ENCODE results near the gene RCAN2.

RCAN2 gene

DNA sequence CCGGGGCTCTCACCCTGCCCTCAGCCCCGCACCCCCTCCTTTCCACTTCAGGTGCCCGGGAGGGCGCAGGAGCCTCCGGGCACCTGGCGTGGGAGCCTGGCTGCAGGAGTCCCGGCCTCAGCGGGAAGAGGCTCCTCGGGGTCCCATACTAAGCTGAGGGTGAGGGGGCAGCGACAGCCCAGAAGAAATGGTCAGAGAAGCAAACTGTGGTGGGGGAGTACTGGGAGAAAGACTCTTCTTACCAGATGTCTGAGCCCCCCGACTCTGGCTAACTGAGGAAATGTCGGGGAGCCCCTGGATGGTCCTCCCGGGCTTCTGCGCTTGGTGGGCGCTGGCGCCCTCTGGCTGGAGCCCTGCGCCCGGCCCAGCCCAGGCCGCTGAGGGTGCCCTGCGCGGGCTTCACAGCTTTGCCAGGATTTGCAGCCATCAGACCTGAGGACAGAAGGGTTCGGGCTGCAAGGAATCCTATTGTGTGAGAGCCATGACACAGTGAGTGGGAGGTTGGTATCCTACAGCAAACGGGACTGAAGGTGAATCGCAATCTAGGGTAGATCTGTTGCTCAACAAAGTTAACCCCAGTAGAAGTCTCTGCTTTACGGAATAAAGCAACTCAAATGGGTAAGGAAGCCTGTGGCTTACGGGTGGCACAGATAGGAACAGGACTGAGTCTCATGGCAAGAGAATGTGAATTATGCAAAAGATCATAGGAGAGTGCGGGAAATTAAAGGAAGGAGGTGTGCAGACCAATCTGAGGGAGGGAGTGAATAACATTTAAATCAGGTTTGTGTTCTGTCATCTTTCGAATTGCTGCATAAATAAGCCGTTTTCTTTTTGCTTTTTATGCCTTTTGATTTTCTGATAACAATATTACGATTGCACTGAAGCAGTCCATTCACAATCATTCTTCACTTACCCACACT is 639 bp upstream of the RCAN2 start:
- no peak for DNase-seq (ENCODE audit: low read depth)

DNA sequence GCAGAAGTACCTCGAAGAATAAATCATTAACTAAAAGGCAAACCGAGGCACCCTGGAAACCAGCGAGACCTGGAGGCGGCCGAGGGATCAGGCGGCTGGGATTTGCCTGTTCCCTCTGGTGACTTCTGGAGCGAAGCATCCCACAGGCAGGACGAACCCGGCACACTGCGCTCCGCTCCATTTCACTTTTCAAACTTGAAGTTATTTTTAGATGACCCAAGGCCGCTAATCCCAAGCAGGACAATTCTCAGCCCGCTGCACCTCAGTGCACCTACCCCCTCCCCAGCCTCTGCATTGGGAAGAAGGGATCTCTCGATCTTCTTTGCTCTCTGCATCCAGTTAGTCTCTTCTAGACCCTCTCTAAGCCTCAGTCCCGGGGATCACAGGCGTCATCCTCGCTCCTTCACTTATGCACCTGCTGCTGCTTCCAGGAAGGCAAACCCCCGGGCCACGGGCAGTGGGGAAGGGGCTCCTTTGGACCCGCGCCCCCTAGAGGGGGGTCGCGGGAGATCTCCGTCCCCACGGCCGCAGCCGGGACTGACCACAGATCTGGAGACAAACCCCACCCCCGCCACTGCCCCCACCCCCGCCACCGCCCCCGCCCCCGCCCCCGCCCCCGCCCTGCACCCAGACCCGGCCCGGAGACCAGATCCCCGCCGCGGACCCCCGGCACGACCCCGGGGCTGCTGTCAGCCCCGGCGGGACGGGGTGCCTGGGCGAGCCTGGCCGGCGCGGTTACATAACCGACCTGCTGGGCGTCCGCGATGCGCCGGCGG is 636 bp downstream of the RCAN2 start:
- DNase-seq (ENCODE audit: low read depth): no peak

DNA sequence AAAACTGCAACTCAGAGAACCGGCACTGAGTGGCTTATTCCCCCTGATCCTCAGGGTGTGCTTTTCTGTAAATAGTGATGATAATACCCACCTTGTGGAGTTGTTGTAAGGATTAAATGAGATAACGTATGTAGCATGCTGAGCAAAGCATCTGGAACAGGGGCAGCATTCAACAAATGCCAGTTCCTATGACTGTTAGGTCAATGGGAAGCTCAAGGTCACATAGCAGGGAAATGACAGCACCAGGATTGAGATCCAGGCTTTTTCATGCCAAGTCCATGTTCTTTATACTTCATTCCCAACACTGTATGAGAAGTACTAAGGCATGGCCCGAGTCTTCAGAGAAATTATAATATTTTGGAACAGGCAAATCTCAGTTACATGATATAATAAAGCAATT is 5.1 kb downstream of the RCAN2 start:
- DNase-seq (ENCODE audit: low read depth): no peak

DNA sequence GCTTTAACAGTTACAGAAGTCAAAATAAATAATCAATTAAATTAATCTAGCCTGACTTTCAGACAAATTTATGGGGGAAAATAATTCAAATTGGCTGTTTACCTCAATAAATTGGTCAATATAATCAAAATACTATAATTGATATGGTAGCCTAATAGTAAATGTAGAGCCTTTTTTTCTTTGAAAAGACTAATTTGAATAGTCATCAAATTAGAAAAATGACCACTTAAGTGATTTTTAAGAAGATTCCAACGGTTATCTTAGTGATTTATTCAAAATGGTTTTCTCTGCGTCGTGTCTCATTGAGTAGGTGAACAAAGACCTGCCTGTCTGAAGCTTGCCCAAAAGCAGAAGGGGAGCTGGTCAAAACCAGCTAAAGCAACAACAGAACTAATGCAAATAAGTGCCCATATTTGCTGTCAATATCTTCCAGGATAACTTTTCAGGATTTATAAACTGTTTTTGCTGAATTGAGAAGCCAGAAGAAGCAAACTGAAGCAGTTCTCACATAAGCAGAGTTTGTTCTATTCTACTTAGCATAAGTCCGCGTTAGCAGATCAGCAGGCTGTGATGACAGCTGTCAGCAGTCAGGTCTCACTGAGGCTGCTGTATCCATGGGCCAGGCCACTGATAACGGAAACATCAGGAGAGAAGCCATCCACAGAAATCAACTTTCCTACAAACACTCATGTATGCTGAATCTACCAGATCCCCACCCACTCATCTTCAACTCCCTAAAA is 7.0 kb downstream of the RCAN2 start:
- DNase-seq (ENCODE audit: low read depth): no peak

DNA sequence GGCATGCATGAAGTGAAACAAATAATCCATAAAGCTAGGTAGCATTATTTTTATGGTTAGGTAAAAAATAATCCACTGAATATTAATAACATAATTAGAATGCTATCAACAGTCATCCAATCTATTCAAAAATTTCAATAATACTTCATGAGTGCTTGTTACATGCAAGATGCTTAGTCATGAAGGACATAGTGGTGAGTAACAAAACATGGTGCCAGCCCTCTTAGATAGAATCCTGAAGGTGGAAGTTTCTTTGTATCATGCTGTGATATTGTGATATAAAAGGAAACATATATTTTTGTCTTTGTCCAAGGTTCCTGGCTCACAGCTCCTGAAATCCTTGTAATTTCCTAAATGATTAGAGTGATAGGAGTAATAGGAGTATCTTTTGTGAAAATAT is 14.9 kb downstream of the RCAN2 start:
- DNase-seq (ENCODE audit: low read depth): no peak

DNA sequence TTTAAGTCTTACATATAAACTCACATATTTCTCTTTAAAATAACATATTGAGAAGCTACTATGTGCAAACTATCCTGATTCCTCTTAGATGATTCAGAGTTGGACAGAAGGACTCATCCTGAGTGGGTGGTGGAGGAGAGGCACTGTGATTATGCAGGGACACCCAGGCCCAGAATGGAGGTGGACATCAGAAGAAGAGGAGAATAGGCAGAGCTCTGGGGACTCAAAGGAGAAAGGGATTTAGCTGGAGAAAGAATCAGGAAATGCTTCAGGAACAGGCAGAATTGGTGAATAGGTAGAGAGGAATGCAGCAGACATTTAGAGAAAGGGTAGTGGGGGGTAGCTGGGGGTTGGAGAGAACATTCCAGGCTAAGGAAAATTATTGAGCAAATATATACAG is 17.4 kb downstream of the RCAN2 start:
- DNase-seq (ENCODE audit: low read depth): no peak

DNA sequence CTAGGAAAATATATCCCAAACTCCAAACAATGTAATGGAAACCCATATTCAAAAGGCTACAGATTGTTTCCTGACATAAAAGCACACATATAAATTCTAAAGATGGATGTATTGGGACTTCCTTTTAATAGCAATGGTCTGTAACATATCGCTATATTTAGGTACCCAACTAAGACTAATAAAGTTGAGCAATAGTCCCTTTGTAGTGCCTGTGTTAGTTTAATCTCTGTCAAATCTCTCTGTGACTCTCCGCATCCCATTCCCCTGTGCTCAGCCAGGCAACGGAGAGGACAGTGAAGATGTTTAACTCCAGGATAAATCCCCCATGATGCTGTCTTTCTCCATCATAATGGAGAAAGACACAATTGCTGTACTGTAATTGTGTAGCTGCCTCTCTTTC is 19.0 kb downstream of the RCAN2 start:
- no peak for DNase-seq (ENCODE audit: low read depth)

DNA sequence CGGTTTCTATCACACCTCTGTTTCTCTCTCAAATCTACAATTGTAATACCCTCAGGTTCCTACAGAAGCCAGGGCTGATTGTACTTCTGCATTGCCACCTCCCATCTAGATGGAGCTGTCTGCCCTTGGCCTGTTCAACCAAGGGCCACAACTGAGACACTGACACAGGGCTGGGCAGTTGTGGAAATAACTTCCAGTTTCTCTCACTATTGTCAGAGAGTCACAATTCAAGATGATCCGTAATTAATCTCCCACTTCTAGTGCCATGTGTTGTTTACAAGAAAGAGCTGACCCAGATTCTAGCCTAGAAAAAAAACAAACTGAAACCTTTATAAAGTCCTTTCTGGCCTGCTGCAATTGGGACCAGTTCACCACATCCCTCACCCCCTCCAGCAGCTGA is 22.2 kb downstream of the RCAN2 start:
- DNase-seq (ENCODE audit: low read depth): no peak

DNA sequence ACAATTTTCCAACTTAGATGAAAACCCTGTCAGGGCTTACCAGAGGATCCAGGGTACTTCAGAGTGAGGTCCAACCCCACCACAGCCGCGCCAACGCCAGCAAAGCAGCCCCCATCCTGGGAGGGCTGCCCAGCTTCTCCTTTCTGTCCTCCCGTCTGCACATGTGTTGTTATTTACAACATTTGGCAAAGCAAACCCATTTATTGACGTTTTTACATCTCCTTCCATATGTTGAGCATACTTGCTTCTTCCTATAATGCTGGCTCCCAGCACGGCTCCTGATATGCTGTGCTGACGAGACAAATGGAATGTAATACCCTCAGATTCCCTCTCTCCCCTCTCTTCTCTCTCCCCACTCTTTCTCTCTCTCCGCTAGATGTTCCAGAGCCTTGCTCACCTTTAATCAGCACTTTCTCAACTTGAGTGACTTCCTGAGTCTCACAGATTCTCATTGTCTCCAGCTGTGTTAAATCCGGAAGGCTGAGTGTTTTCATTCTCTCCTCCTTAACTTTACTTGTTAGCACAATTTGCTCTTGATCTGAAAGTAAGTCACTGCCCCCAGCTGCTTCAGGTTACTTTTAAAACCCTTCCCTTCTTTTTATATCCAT is 22.7 kb downstream of the RCAN2 start:
- no peak for DNase-seq (ENCODE audit: low read depth)

DNA sequence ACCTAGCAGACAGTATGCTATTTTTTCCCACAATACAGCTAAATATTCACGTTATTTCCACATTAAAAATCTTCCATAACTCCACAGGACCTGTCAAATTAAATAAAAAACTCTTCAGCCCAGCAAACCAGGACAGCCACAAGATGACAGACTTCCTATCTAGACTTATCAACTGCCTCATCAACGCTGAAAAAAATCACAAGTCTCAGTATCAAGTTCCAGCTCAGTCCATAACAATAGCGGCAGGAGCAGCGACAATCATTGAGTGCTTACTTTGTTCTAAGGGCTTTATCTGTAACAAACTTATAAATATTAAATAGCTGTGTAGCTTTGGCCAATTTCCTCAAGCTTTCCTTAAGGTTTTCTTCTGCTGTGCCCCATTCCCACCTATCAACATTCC is 24.7 kb downstream of the RCAN2 start:
- no peak for DNase-seq (ENCODE audit: low read depth)

DNA sequence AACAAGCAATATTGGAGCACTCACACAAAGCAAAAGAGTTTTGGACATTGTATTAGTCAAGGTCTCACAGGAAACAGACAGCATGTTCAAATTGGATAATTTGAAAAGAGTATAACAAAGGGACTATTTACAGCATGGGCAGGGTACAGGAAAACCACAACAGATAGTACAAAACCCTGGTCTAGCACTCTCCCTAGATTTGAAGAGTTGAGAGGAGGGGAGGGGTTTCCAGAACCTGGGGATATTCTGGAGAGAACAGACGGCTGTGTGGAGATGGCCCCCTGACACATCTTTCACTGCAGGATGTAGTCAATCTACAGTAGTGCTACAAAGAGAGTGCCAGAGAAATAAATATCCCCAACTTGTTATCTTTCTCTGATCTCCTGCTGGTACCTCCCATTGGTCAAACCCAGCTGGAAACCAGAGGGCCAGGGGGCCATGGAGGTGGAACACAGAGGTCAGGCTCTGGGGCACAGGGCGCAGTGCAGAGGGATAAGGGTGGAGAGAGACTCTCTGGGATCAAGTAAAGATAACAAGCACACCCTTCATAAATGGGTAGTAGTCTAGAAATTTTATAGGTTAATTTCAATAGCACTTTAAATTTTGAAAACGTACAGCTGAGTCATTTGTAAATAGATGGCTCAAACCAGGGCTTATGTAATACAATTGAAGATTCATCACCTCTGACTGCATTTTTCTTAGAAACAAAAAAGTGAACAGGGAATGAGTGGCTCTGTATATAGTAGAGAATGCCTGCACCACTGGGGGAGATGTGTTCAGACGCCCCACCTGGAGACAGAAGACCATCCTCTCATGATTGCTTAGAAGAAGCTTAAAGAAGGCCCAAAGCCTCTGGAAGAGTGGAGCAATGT is 25.7 kb downstream of the RCAN2 start:
- DNase-seq (ENCODE audit: low read depth): no peak

DNA sequence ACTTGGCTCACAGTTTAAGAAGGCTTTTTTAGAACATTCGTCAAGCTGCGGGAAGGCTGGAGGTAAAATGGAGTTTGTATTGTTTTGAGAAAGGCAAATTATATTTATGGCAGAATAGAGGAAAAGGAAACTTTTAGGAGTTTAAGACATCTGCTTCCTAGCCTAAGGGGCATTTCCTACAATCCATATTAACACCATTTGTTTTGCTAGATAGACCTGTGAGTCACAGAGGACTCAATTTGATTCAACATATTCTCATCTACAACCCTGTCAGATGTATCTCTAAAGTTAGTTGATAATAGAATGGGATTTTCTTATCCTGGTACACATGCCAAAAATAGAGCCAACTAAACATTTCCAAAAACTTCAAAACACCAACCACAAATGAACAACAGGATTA is 35.0 kb downstream of the RCAN2 start:
- no peak for DNase-seq (ENCODE audit: low read depth)

DNA sequence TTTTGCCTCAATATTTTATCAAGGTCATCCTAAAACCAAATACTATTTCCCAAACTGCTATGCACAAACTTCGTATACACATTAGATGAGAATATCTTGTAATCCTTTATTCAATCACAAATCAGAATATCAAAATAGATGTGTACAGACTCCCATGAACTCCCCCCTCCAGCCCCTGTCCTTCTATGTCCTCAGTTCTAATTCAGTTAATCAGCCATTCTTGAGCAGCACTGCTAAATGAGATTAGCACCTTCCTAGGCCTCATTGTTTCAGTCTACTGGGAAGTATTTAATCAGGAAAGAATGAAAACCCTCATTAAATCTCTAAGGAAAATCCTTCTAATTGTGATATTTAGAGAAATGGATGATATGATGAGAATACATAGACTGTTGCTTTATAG is 36.6 kb downstream of the RCAN2 start:
- no peak for DNase-seq (ENCODE audit: low read depth)

DNA sequence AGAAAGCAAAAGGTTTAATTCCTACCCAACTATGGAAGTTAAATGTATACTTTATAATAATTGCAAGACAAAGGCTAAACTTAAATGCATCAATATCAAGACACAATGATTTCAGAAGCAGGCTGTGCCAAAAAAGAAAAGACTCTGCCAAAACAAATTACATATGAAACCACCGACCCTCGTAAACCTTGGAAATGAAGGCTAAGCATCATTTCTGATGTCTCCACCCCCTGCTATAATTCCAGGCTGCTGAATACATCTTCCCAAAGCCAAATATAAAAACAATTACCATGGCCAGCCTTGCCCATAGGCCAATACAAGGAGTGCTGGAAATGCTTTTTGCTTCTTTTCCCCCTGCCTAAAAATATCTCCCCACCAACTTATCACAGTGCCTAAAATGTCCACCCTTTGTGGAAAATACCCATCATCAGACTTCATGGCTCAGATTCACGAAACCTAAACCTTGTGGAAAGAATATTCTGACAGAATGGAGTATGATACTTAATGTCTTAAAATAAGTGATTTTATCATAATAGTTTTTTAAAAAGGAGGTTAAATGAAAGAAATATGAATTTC is 37.4 kb downstream of the RCAN2 start:
- DNase-seq (ENCODE audit: low read depth): no peak

DNA sequence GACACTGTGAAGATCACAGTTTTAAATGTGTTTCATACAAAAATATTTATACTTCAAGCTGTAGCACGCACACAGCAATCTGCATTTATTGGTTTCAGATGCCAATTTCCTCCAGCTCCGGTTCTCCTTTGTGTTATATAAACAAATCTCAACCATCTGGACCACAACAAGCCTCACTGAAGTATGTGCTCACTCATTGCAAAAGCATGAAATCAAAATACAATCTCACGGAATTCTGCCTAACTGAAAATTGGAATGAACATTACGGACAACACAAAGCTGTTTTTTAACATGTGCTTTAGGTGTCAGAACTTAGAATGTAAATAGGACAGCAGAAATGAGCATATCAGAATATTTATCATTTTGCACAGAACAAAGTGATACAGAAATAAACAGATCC is 38.0 kb downstream of the RCAN2 start:
- DNase-seq (ENCODE audit: low read depth): no peak

DNA sequence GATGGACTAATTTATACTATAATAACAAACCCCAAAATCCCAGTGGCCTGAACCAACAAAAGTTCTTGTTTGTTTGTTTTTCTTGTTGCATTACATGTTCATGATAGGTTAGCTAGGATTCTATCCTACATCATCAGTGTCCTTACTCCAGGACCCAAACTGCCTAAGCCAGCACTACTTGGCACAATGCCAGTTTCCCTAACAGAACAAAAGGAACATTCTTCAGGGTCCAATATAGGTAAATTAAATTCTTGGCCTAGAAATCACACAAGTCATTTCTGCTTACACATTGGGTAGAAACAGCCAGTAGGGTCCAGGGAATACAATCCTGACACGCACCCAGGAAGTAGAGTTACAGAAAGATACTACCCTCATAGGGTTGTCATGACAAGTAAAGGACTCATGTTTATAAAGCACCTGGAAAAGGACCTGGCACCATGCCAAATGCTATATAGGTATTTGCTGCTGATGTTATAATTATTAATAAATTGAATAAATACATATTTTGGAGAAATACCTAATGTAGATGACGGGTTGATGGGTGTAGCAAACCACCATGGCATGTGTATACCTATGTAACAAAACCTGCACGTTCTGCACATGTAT is 38.8 kb downstream of the RCAN2 start:
- DNase-seq (ENCODE audit: low read depth): no peak

DNA sequence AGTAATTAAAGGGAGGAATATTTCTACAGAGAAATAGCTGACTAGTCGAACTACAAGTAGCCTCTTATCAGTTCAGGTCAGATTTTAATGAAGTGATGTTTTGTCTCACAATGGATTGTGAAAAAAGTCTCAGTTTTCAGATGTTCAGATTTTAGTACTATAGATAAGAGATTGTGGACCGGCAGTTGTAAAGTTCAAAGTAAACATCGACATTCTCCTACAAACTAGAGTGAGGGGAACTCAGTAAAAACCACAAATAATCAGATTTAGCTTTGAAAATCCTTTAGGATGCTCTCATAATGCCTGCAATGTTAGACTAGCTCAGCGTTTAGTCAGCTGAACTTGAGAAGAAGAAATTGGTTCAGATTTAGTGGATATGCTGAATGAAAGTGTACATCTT is 39.9 kb downstream of the RCAN2 start:
- DNase-seq (ENCODE audit: low read depth): no peak

DNA sequence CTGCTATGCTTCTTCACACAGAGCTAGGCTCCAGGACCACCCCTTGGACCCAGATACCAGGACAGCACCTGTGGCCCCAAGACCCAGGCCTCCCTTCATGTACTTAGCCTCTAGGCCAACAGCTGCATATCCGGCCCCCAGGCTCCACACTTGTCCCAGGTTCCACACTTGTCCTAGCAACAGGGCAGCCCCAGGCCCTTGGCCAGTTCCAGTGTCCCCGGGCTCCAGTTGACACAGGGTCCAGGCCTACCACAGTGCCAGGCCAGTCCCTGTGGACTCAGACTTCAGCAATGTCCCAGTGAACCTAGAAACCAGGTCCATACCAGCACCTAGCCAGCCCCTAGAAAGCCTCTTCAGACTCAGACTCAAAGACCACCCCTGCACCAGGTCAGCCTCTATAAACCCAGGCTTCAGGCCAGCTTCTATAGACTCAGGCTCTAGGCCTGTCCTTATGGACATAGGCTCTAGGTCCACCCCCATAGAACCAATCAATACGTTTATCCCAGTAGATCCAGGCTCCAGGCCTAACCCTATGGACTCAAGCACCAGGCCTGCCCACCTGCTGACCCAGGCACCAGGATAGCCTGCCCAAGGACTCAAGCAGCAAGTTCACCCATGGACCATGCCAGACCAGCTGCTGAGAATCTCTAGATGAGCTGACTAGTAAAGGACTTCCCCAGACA is 46.3 kb downstream of the RCAN2 start:
- no peak for DNase-seq (ENCODE audit: low read depth)

DNA sequence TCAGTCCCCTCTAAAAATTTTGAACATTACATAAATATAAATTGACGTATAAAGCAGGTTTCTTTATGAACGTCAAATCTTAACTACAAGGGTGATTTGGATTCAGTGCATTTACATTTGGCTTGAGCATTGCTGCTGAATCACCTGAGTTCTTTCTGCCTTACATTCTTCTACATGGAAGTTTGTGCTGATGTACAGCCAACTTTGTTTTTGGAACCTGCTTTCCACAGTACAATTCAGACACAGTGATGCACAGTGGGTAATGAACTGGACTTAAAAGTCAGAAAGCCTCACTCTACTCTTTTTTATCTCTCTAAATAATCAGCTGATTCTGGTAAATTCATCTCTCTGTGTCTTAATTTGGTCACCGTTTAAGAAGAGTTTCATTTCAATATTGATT is 47.6 kb downstream of the RCAN2 start:
- no peak for DNase-seq (ENCODE audit: low read depth)

DNA sequence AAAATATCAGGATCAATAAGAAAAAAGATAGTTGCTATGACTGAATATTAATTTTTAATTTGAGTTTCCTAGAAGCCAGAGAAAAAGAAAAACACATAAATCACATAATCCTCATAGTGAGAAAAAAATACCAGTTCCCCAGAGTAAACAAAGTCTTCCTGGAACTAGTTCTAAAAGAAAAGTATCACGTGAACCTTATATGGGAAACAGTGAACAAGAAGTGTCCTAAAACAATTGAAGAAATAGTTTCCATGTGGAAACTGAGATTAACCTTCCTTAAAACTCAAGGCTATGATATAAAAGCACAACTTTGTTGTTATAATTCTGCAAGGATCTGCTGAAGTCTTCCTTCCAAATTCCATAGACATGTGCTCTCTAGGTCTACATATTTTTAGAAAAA is 50.6 kb downstream of the RCAN2 start:
- no peak for DNase-seq (ENCODE audit: low read depth)
